CD4-positive, alpha-beta T cell treated with Interleukin-6 for 4 hours (primary cell): ENCODE measurements around the gene REP15.
A peak's percentile ranks its signal among the peaks of the same experiment; 100 is the strongest.
"Not testable (repeated sequence)": the region's sequence is repeated elsewhere in the genome, so short reads cannot be mapped to it uniquely, and the experiment has no call there.

Source experiments
- DNase-seq: peaks from one replicate; pipeline ENCODE4 v3.0.0-alpha.2; 2020; ENCODE audit warnings: mixed read lengths

Gene REP15

DNA sequence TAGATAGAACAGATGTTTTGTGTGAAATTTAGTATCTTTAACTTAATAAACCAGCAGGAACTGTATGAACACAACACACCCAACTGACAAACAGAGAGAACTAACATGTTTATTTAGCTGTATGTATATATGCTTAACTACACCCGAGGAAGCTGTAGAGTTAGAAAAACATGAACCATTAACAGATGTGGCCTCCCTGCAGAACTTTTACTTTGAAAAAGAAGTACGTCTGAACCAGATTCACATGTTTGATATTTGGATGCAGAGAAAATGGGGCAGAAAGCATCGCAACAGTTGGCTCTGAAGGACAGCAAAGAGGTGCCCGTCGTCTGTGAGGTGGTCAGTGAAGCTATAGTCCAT is at the start of gene REP15:
TSS of gene REP15 (plus strand) at position 155 of the 360 bp plus-strand sequence. CDS start at position 271, 116 bp downstream.
- no peak for DNase-seq

- DNase-seq = no peak
Measured at GRCh38 chr12:27650011-27650410, 46.2 kb upstream of the REP15 start.

- DNase-seq = no peak
Measured at GRCh38 chr12:27651201-27651600, 45.0 kb upstream of the REP15 start.

DNA sequence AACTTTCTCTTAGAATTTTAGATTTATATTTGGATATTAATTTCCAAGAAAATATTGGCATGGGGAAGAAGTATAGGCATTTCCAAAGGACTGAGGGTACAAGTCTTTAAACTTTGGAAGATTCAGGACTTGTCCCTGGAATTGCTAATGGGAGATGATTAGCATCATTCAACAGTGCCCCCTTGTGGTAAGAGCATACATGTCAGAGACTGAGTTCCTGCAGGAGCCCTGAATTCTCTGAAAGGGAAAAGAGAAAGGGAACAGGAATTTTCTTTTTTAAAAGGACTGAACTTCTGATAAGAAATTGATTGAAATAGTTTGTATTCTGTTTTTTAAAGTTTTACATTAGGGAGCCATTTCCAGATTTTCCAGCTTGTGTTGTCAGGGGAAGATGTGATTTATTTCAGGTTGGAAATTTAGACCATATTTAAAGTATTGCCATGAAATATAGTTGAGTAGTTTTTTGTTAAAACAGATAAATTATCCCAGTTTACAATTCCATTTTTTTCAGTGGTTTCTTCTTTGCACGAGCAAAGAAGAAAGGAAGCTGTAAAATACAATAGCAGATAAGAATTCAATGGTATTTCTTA is 44.0 kb upstream of the REP15 start:
- peak; percentile 53 for DNase-seq

- DNase-seq = no peak
Measured at GRCh38 chr12:27653661-27654060, 42.6 kb upstream of the REP15 start.

DNA sequence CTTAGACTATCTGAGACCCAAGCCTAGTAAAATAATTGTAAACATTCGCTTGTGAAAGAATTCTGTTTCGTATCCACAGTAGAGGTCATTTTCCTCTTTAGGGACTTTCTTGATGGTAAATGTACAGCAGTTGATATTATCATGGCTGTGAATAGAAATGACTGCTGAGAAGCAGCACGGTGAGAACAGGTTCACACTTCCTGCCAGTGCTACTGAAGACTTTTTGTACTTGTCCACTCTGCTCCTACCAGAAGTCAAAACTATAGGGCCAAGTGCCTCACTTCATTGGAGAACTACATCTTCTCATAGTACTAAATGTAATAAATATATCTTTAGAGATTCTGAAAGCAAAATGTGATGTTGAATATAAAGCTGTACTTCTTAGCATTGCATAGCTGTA is 40.8 kb upstream of the REP15 start:
- DNase-seq = not testable (repeated sequence)

DNA sequence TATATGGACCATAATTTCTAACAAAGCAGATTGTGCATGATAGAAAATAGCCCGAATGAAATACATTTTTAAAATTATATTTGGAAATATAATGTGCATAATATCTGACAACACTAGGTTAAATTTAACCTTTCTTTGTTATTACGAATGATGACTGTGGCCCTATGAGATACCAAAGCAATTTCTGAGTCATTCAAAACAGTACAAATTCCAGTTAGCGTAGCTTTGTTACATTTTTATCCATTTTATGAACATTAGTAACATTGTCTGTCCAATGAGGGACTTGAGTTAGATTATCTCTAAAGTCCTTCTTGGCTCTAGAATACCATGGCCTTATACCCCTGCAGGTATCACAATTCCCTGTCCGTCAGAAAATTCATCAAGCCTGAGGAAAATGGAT is 39.0 kb upstream of the REP15 start:
- DNase-seq = no peak

DNA sequence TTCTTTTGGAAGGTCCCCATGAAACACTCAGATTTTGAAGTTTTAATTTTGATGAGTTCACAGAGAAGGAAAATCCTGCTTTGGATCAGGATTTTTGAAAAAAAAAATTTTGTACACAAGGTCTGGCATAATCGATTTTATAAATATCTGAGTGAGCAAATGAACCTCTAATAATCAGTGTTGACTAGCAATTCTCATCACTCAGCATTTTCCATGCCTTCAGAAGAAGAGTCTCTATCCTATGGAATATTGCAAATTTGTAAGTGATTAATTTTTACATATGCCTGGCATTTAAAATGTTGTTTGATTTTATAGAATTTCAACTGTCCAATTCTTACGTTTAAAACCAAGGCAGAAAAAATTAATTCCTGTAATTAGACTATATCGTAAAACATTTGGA is 30.5 kb upstream of the REP15 start:
- no peak for DNase-seq

DNA sequence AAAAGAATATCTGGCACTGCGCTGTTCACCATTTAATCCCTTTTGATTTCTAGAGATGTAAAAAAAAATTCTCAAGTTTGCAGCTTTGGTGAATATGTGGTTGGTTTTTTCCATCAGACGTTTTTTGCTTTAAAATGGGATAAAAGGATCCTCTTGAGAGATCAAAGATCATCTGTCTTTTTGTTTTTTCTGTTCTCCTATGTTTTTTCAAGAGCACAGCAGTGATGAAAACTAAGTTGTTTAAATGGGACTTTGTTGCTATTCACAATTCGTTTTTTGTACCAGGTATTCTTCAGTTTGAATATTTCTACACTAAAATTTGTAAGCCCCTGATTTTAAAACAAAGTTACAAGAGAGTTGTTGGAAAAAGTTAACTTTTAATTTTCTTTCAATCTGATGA is 29.7 kb upstream of the REP15 start:
- DNase-seq = no peak

DNA sequence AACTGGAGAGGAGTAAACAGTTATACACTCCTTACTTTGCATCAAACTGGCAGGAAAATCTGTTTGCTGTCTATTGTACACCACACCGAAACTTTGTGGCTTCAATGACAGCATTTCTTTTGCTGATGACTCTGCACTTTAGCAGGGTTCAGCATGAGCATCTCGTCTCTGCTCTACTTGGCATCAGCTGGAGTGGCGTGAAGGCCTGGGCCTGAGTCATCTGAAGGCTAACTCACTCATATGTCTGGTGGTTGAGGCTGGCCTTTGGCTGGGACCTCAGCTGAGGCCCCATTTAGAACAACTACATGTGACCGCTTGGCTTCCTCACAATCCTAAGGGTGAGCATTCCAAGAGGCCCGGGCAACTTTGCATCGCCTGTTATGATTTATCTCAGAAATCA is 28.7 kb upstream of the REP15 start:
- DNase-seq = no peak

DNA sequence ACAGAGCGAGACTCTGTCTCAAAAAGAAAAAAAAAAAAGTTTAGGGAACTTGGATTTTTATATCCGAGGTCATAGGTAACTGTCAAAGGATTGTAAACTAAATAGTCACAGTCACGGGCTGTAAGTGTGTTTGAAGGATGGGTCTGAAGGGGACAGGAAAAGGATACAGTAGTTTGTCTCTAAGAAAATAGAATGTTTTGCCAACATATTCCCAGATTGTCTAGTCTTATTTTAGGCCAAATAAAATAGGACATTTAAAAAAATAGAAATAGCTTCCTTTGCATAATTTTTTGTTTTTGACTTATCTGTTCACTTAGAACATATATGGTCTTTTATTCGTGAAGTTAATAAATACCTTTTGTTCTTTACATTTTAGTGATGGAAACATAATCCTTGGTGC is 24.2 kb upstream of the REP15 start:
- no peak for DNase-seq

DNA sequence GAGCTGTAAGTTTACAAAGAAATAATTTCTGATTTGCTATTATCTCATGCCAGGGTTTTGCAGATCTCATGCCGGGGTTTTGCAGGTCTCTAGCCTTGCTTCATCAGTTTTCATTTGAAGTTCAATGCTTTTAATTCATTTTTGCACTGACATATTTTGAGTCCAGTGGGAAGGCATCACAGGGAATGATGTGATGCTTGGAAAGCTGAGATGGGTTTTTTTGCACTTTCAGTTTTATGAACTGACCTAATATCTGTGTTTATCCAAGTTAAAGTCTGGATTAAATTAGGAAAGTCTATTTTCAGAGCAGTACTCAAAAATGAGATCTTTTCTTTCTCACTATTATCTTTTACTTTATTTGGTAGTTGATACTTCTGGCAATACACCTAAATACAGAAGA is 23.6 kb upstream of the REP15 start:
- DNase-seq = no peak

- DNase-seq = no peak
Measured at GRCh38 chr12:27673101-27673718, 23.0 kb upstream of the REP15 start.

DNA sequence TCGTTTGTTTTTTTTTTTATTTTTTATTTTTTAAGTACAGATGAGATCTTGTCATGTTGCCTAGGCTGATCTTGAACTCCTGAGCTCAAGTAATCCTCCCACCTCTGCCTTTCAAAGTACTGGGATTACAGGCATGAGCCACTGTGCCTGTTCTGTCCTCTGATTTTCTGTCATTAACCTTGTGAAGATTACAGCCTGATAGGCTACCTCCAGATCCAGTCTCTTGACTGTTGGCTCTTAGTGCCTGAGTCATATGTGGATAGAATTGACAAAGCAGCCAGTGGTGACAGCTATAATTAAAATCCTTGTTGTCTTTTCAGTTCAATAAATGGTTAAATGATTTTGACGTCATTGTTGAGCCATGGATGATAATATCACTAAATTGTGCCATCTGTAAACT is 21.3 kb upstream of the REP15 start:
- no peak for DNase-seq

DNA sequence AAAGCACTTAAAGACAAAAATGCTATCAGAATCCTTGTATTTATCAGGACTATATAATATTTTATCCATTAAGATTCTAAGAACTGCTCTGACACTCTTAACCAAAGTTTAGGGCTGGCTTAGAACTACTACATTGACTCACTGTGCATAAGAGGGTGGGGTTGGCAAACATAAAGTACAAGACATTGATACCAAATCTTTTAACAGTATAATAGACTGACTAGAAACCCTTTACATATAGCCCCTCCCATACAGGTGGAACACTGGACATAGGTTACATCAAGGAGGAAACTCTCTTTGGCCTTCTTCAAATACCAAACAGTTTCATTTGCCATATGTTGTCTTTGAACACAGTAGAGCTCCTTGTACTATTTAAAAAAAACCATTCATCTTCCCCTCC is 15.6 kb upstream of the REP15 start:
- no peak for DNase-seq

GRCh38 chr12:27682534-27682933 is 13.7 kb upstream of the REP15 start:
- DNase-seq = no peak

- DNase-seq = no peak
Measured at GRCh38 chr12:27685274-27685673, 11.0 kb upstream of the REP15 start.

GRCh38 chr12:27686147-27686546 is 10.1 kb upstream of the REP15 start:
- no peak for DNase-seq

GRCh38 chr12:27688671-27689070 is 7.6 kb upstream of the REP15 start:
- no peak for DNase-seq

- no peak for DNase-seq
Measured at GRCh38 chr12:27689558-27690180, 6.6 kb upstream of the REP15 start.

- no peak for DNase-seq
Measured at GRCh38 chr12:27693403-27693802, 2.8 kb upstream of the REP15 start.

DNA sequence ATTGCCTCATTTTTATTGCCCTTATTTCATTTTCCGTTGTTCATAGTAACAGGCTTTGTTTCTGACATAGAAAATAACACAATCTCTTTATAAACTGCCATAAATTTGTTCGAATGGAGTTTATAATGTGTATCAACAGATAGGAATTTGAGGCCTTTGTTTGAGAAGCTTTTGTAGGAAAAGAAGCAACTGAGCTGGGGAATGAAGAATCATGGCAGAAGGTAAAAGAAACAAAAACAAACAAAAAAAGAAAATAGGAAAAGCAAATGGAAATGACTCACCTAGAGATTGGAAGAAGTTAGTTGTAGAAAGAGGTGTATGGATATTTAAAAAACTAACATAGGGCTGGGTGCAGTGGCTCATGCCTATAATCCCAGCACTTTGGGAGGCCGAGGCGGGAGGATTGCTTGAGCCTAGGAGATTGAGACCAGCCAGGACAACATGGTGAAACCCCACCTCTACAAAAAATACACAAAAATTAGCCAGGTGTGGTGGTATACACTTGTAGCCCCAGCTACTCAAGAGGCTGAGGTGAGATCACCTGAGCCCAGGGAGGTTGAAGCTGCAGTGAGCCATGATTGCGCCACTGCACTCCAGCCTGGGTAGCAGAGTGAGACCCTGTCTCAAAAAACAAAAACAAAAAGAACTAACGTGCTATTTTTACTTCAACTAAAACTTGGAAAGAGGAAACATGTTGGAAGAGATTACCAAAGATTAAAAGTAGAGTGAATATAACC is 523 bp upstream of the REP15 start:
- no peak for DNase-seq

DNA sequence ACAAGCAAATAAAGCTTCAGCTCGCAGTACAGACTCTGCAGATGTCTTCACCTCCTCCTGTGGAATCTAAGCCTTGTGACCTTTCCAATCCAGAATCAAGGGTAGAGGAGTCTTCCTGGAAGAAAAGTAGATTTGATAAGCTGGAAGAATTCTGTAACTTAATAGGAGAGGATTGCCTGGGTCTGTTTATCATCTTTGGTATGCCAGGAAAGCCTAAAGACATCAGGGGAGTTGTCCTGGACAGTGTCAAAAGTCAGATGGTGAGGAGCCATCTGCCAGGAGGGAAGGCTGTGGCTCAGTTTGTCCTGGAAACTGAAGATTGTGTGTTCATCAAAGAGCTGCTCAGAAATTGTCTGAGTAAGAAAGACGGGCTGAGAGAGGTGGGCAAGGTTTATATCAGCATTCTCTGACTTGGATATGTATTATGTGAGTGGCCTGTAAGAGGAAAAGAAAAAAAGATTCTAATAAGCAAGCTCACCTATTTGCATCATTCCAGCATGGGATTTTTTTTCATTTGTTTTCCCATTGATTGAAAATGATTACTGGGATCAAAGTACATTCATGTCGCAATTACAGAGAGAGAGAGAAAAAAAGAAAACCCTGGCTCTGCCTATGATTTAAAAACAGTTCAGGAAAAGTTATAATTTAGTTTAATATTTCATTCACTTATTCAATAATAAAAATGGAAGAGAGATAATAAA is 767 bp downstream of the REP15 start:
- DNase-seq = no peak
